SJCRH30 (cell line): ENCODE results near the gene LNX2. TPM values are rescaled to one million over a fixed set of nuclear protein-coding genes. Genes with fewer than 3 reads are reported as not detected.

ENCODE experiments used
- DNase-seq, 2 experiments: peaks; one replicate each; pipeline ENCODE4 v3.0.0-alpha.2; 2015 to 2020
- H3K27ac ChIP-seq: fragments of 250-450 bp; sonication (Bioruptor Pico); 2 replicates; pipeline ENCODE4 v1.5.1; 2020; ENCODE audit warnings: mild to moderate bottlenecking, moderate library complexity
- H3K27me3 ChIP-seq: fragments of 250-450 bp; sonication (Bioruptor Pico); 2 replicates; pipeline ENCODE4 v1.5.1; 2020; ENCODE audit warnings: mild to moderate bottlenecking, moderate library complexity
- H3K36me3 ChIP-seq: fragments of 250-450 bp; sonication (Bioruptor Pico); 2 replicates; pipeline ENCODE4 v1.5.1; 2020; ENCODE audit warnings: mild to moderate bottlenecking, moderate library complexity
- H3K4me1 ChIP-seq: fragments of 250-450 bp; sonication (Bioruptor Pico); 2 replicates; pipeline ENCODE4 v1.5.1; 2020; ENCODE audit warnings: mild to moderate bottlenecking, moderate library complexity
- H3K4me3 ChIP-seq: fragments of 250-450 bp; sonication (Bioruptor Pico); 2 replicates; pipeline ENCODE4 v1.5.1; 2020; ENCODE audit warnings: mild to moderate bottlenecking, moderate library complexity
- H3K9me3 ChIP-seq: fragments of 250-450 bp; sonication (Bioruptor Pico); replicated peaks from 2 replicates; pipeline ENCODE4 v1.5.1; 2020; ENCODE audit warnings: mild to moderate bottlenecking, moderate library complexity
- total RNA-seq: library from RNA; depleted of rRNA; stranded (reverse); fragments of >200 nt; shearing (Covaris generic); gene quantifications from 2 replicates; pipeline ENCODE4 v1.2.3, GENCODE V29; 2014

The LNX2 gene
- total RNA-seq, 1 experiment from 2014 or later, result 16.7 TPM

- H3K4me1 ChIP-seq, result peaks cover 12% of the 10 kb centered on the region
- peak in 1 of 2 experiments; percentile 31 for DNase-seq
- no peak overlapping the region for H3K27ac ChIP-seq
- H3K27me3 ChIP-seq, result no peaks in the 10 kb centered on the region
- no peak overlapping the region for H3K4me3 ChIP-seq
- no peaks in the 10 kb centered on the region for H3K9me3 ChIP-seq
- no peaks in the 10 kb centered on the region for H3K36me3 ChIP-seq
Observed at GRCh38 chr13:27607125-27607524, 13.2 kb downstream of the LNX2 start.

DNA sequence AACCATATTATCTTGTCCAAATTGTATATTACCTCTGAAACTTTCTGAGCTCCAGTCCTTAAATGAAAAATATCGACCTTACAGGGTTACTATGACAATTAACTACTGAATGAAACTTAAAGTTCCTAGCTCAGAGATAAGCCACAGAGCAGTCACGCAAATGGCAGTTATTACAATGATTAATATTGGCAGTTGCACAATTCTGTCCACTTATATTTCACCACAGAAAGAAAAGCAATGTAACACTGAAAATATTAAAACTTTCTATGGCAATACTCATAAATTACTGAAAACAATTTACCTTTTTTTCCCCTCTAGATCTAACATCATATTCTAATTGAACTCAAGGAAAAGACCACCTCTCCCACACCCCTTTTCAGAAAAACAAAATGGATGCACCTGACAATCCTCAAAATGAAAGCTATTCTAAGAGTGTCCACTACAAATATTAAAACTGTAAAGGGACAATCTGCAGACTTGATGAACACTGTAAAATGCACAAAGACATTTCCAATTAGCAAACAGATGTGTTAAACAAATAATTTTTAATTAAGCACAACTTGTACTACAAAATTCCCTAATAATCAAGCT, 14.6 kb downstream of the LNX2 start:
- Histone ChIP-seq H3K9me3 (no peaks in the 10 kb centered on the region), H3K4me1 (peaks cover 15% of the 10 kb centered on the region), H3K36me3 (no peaks in the 10 kb centered on the region), H3K4me3 (no peak overlapping the region), H3K27me3 (no peaks in the 10 kb centered on the region), H3K27ac (no peak overlapping the region)
- no peak for DNase-seq

GRCh38 chr13:27605099-27605498, 15.2 kb downstream of the LNX2 start:
- H3K27me3 ChIP-seq, result no peaks in the 10 kb centered on the region
- DNase-seq, result no peak
- no peak overlapping the region for H3K27ac ChIP-seq
- H3K4me3 ChIP-seq, result no peak overlapping the region
- H3K36me3 ChIP-seq, result no peaks in the 10 kb centered on the region
- H3K9me3 ChIP-seq, result no peaks in the 10 kb centered on the region
- peaks cover 21% of the 10 kb centered on the region for H3K4me1 ChIP-seq

GRCh38 chr13:27601803-27602202, 18.5 kb downstream of the LNX2 start:
- H3K4me1 ChIP-seq, result peaks cover 24% of the 10 kb centered on the region

DNA sequence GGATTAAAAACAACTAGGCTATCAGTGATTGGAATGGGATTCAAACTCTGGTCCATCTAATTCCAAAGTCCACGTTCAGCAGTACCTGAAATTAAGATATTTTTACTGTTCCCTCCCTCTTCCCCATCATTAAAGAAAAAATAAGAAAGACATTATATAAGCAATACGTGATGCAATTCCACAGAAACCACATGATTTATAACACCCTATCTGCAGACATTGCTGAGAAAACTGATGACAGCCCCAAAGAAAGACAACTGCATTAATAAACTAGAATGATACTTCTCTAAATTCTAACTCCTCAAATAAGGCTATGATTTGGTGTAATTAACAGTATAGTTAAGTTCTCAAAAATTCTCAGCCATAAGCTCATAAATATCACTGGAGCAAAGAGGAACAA, 19.1 kb downstream of the LNX2 start:
- H3K4me3 ChIP-seq, result no peak overlapping the region
- no peaks in the 10 kb centered on the region for H3K36me3 ChIP-seq
- no peak for DNase-seq
- no peaks in the 10 kb centered on the region for H3K27me3 ChIP-seq
- H3K27ac ChIP-seq, result no peak overlapping the region
- peaks cover 22% of the 10 kb centered on the region for H3K4me1 ChIP-seq
- H3K9me3 ChIP-seq, result no peaks in the 10 kb centered on the region

More at GRCh38 chr13:27601803-27602202, 18.5 kb downstream of the LNX2 start:
- no peaks in the 10 kb centered on the region for H3K36me3 ChIP-seq
- DNase-seq, result no peak
- H3K27ac ChIP-seq, result no peak overlapping the region
- no peak overlapping the region for H3K4me3 ChIP-seq
- H3K9me3 ChIP-seq, result no peaks in the 10 kb centered on the region
- H3K27me3 ChIP-seq, result no peaks in the 10 kb centered on the region

DNA sequence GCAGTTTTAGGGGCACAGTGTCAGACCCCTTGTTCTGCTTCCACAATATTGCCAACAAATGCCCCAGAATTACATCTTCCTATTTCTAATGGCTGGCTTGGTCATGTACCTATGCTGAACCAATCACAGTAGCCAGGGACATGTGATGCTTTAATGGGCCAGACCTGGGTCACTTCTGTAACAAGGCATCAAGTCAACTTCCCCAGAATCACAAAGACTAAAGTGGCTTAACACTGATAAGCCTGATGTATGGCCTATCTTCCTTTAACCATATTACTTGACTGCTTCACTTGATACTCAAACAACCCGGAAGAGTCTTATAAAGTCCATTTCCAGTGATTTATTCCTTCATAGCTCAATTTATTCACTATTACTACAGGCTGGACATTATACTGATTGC, 19.6 kb downstream of the LNX2 start:
- no peak for DNase-seq
- no peaks in the 10 kb centered on the region for H3K9me3 ChIP-seq
- no peaks in the 10 kb centered on the region for H3K36me3 ChIP-seq
- no peak overlapping the region for H3K4me3 ChIP-seq
- H3K27ac ChIP-seq, result peak overlapping the region; percentile 67
- no peaks in the 10 kb centered on the region for H3K27me3 ChIP-seq
- peaks cover 22% of the 10 kb centered on the region for H3K4me1 ChIP-seq

DNA sequence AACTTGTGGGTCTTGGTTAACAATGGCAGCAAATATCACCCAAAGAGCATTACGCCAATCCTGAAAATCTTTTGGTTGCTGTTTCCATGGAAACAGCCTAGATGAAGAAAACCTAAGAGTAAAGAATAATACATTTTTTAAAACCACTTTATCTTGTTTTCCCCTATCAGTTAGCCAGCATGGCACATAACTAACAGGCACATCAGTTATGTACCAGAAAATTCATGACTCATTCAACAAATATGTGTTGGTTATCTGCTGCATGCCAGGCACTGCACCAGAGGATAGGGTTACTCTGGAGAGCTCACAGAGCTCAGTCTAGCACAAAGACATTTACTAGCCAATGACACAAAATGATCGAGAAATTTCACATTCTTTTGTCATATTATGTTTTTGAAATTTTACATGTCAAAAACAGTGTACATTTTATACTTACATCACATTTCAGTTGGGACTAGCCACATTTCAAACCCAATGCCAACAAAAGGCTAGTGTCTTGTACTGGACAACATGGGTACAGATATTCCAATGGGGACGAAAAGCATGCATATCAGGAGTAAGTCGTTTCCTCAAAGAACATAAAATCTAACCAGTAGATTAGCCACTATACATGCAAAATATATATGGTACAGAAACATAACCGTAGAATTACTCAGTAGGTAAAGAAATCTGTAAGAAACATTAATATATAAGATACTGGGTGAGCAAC, 20.3 kb downstream of the LNX2 start:
- H3K9me3 ChIP-seq, result no peaks in the 10 kb centered on the region
- peaks cover 24% of the 10 kb centered on the region for H3K4me1 ChIP-seq
- no peak overlapping the region for H3K4me3 ChIP-seq
- H3K36me3 ChIP-seq, result no peaks in the 10 kb centered on the region
- peak; percentile 68 to 76 for DNase-seq
- H3K27ac ChIP-seq, result peak overlapping the region; percentile 67
- H3K27me3 ChIP-seq, result no peaks in the 10 kb centered on the region

- Histone ChIP-seq H3K36me3 (no peaks in the 10 kb centered on the region), H3K4me3 (no peak overlapping the region), H3K9me3 (no peaks in the 10 kb centered on the region), H3K27me3 (no peaks in the 10 kb centered on the region), H3K27ac (peak overlapping the region; percentile 67), H3K4me1 (peaks cover 25% of the 10 kb centered on the region)
- no peak for DNase-seq
Observed at GRCh38 chr13:27599096-27599495, 21.2 kb downstream of the LNX2 start.

DNA sequence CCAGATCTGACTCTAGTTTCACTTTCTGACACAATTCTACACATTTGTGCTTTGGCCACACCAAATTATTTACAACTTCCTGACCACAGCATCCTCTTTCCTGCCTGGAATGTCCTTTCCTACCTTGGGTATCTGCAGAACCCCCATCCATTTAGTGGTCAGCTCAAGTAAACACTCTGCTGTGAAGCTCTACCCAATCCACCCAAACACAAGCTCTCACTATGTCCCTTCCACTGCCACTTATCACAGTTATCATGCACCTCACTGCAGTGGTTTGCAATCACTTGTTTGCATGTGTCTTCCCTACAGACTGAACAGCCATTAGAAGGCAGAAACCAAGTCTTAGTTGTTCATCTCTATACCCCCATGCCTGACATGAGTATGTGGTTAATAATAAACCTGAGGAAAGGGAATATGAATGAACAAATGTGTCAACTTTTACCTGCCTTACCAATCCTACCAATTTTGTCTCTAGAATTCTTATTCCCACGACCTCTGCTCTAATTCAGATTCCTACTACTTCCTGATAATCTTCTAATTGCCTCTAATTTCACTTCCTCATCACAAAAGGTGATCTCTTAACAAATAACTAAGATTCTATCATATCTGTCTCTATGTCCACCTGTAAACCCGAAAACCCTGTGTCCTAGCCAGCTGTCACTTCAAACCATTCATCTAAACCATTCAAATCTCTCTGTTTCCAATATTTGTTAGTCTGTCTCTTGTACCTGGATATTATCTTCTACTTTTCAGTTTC, 25.1 kb downstream of the LNX2 start:
- no peak for DNase-seq
- Histone ChIP-seq H3K4me3 (no peak overlapping the region), H3K27ac (no peak overlapping the region), H3K4me1 (peaks cover 18% of the 10 kb centered on the region), H3K9me3 (no peaks in the 10 kb centered on the region), H3K36me3 (no peaks in the 10 kb centered on the region), H3K27me3 (no peaks in the 10 kb centered on the region)

DNA sequence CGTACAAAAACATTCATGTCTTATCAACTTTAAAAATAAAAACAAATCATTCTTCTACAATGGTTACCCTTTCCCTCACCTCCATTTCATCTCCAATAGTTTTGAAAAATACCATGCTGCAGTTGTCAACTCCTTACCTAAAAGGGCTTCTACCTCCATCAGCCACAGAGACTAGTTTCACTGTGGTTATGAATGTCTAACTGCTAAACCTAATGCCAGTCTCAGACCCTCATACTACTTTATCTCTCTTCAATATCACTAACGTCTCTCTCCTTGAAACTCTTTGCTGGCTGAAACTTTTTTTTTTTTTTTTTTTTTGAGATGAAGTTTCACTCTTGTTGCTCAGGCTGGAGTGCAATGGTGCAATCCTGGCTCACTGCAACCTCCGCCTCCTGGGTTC, 27.1 kb downstream of the LNX2 start:
- Histone ChIP-seq H3K4me1 (peaks cover 3% of the 10 kb centered on the region; the same call in 1 of the 2 replicates), H3K36me3 (no peaks in the 10 kb centered on the region), H3K27me3 (no peaks in the 10 kb centered on the region), H3K9me3 (0 out of 2 replicates have a peak, but pooled peaks cover 3% of the 10 kb centered on the region), H3K27ac (no peak overlapping the region), H3K4me3 (no peak overlapping the region)
- DNase-seq, result no peak

GRCh38 chr13:27592865-27593264, 27.5 kb downstream of the LNX2 start:
- no peaks in the 10 kb centered on the region for H3K27me3 ChIP-seq
- H3K4me3 ChIP-seq, result no peak overlapping the region
- no peak for DNase-seq
- no peaks in the 10 kb centered on the region for H3K36me3 ChIP-seq
- peaks cover 3% of the 10 kb centered on the region; the same call in 1 of the 2 replicates for H3K4me1 ChIP-seq
- H3K27ac ChIP-seq, result no peak overlapping the region
- 0 out of 2 replicates have a peak, but pooled peaks cover 3% of the 10 kb centered on the region for H3K9me3 ChIP-seq

- Histone ChIP-seq H3K36me3 (no peaks in the 10 kb centered on the region), H3K4me3 (no peak overlapping the region), H3K27me3 (no peaks in the 10 kb centered on the region), H3K4me1 (no peaks in the 10 kb centered on the region), H3K27ac (no peak overlapping the region), H3K9me3 (0 out of 2 replicates have a peak, but pooled peaks cover 3% of the 10 kb centered on the region)
- no peak for DNase-seq
Observed at GRCh38 chr13:27588405-27588804, 31.9 kb downstream of the LNX2 start.

DNA sequence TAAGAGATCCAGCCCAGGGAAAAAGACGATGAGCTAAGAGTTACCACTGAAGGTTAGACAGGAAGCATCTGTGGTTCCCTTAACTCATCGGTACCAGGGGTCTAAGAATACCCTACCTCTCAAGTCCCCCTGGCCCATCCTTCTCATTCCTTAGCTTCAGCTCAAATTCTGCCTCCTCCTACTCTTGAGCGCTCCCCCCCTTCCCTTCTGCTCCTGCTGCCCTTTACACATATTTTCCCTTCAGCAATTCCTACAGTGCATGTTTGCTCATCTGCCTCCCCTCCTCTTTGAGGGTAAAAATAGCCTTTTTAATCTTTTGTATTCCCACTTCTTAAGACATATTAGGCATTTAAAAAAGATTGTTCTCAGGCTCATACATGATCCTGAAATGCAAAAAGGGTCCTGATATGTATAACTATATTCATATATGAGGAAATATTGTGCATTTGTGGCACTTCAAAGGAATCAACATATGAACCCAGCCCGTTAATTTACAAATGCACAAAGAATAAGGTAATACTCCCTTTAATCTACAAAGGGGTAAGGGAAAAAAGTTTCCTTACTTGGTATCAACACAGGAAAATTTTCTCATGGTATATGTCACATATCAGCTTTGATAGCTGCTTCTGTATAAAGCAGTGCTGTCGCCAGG, 33.1 kb downstream of the LNX2 start:
- no peaks in the 10 kb centered on the region for H3K4me1 ChIP-seq
- no peak overlapping the region for H3K27ac ChIP-seq
- DNase-seq, result no peak
- 0 out of 2 replicates have a peak, but pooled peaks cover 3% of the 10 kb centered on the region for H3K9me3 ChIP-seq
- no peaks in the 10 kb centered on the region for H3K27me3 ChIP-seq
- no peak overlapping the region for H3K4me3 ChIP-seq
- H3K36me3 ChIP-seq, result no peaks in the 10 kb centered on the region

DNA sequence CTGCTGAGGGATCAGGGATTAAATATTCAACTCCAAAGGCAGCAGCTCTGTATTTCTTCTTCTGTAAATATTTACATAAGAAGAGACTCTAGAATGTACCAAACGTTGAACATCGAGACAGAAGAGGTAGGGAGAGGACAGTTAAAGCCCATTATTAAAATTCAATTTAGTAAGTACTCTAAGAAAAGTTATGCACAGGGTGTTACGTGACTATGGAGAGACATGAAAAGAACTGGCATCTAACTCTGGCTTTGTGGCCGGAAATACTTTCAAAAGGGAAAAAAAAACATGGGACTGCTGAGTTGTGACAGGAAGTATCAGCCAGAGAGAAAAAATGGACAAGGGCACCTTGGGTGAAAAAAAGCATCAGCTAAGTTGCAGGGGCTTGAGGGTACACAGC, 36.7 kb downstream of the LNX2 start:
- H3K27me3 ChIP-seq, result no peaks in the 10 kb centered on the region
- no peak for DNase-seq

More for the DNA sequence above, 36.7 kb downstream of the LNX2 start:
- no peaks in the 10 kb centered on the region for H3K4me1 ChIP-seq
- H3K9me3 ChIP-seq, result 0 out of 2 replicates have a peak, but pooled peaks cover under 1% of the 10 kb centered on the region
- no peak overlapping the region for H3K4me3 ChIP-seq
- H3K27ac ChIP-seq, result no peak overlapping the region
- peaks cover 3% of the 10 kb centered on the region; the same call in 1 of the 2 replicates for H3K36me3 ChIP-seq
